ENCODE data around the gene LAMB1. TPM values are rescaled to one million over a fixed set of nuclear protein-coding genes. Genes with fewer than 3 reads are reported as not detected.

LAMB1 gene
- total and polyA plus RNA-seq, 7 donors: 17.0 to 45.9 (median 25.8) TPM

- no peak for TF ChIP-seq CTCF (IDR thresholded peaks at IDR 0.05)
- DNase-seq: peak in 1 of 2 donors; percentile 40
- intact Hi-C loops (cut with DNase I): no loop called here
- no peaks in the 10 kb centered on the region for H3K4me1 ChIP-seq
- H3K9me3 ChIP-seq: no peaks in the 10 kb centered on the region
- WGBS, 3 donors: 22 to 35% (median 29%) methylated on average over 4 of the region's 4 CpGs
- H3K4me3 ChIP-seq: no peak overlapping the region
- no peaks in the 10 kb centered on the region for H3K27me3 ChIP-seq (ENCODE audit: insufficient read depth in 3 of 3, low read length in 2 of 3)
- peaks cover 0 to 20% of the 10 kb centered on the region in 2 donors for H3K36me3 ChIP-seq (ENCODE audit: insufficient read depth in 1 of 2, low read depth in 1 of 2)
- ATAC-seq: peak in 3 of 4 donors; percentile 28 to 97 (median 58)
- no peak overlapping the region for H3K27ac ChIP-seq
Observed at GRCh38 chr7:107966711-107967110, 36.2 kb downstream of the LAMB1 start.

- DNase-seq (no peak), ATAC-seq (no peak)
- intact Hi-C loops (cut with DNase I): no loop called here
- no peak for TF ChIP-seq CTCF (IDR thresholded peaks at IDR 0.05)
- no peaks in the 10 kb centered on the region for H3K9me3 ChIP-seq
- peaks cover 0 to 21% of the 10 kb centered on the region in 2 donors for H3K36me3 ChIP-seq (ENCODE audit: insufficient read depth in 1 of 2, low read depth in 1 of 2)
- no peaks in the 10 kb centered on the region for H3K4me1 ChIP-seq
- 94 to 97% (median 95%) methylated on average over 11 of the region's 11 CpGs for WGBS, 3 donors
- no peaks in the 10 kb centered on the region for H3K27me3 ChIP-seq (ENCODE audit: insufficient read depth in 3 of 3, low read length in 2 of 3)
- H3K4me3 ChIP-seq: no peak overlapping the region
- H3K27ac ChIP-seq: no peak overlapping the region
Observed at GRCh38 chr7:107964510-107964909, 38.5 kb downstream of the LAMB1 start.

- TF ChIP-seq CTCF (IDR thresholded peaks at IDR 0.05): no peak
- H3K4me3 ChIP-seq: no peak overlapping the region
- no peaks in the 10 kb centered on the region for H3K9me3 ChIP-seq
- no peaks in the 10 kb centered on the region for H3K27me3 ChIP-seq (ENCODE audit: insufficient read depth in 3 of 3, low read length in 2 of 3)
- 93 to 96% (median 95%) methylated on average over 9 of the region's 9 CpGs for WGBS, 3 donors
- intact Hi-C loops (cut with DNase I): no loop called here
- H3K4me1 ChIP-seq: no peaks in the 10 kb centered on the region
- H3K27ac ChIP-seq: no peak overlapping the region
- DNase-seq: no peak
- no peak for ATAC-seq
- peaks cover 0 to 25% of the 10 kb centered on the region in 2 donors for H3K36me3 ChIP-seq (ENCODE audit: insufficient read depth in 1 of 2, low read depth in 1 of 2)
Observed at GRCh38 chr7:107962817-107963216, 40.1 kb downstream of the LAMB1 start.

GRCh38 chr7:107961405-107961804, 41.6 kb downstream of the LAMB1 start:
- intact Hi-C loops (cut with DNase I): no loop called here
- peaks cover 0 to 25% of the 10 kb centered on the region in 2 donors for H3K36me3 ChIP-seq (ENCODE audit: insufficient read depth in 1 of 2, low read depth in 1 of 2)

More at GRCh38 chr7:107961405-107961804, 41.6 kb downstream of the LAMB1 start:
- H3K4me3 ChIP-seq: no peak overlapping the region
- ATAC-seq (peak in 2 of 4 donors; percentile 52 to 59), DNase-seq (peak; percentile 60 to 80)
- no peaks in the 10 kb centered on the region for H3K4me1 ChIP-seq
- no peak overlapping the region for H3K27ac ChIP-seq
- 22 to 27% (median 25%) methylated on average over 9 of the region's 9 CpGs for WGBS, 3 donors
- peaks cover 0 to under 1% (median 0%) of the 10 kb centered on the region in 3 donors for H3K27me3 ChIP-seq (ENCODE audit: insufficient read depth in 3 of 3, low read length in 2 of 3)
- H3K9me3 ChIP-seq: no peaks in the 10 kb centered on the region
- no peak for TF ChIP-seq CTCF (IDR thresholded peaks at IDR 0.05)
